Keratinocyte (primary cell): ENCODE results near the gene AP5Z1.

Experiments
- EZH2 ChIP-seq: IDR thresholded peaks from one replicate; pipeline ENCODE4 v1.6.1; 2012; ENCODE audit warnings: inconsistent platforms, mild to moderate bottlenecking, low read length, moderate library complexity
- TF ChIP-seq, protein P1 (sequence below), 3 experiments: IDR thresholded peaks in 1 of 3; conservative IDR thresholded peaks in 1 of 3; optimal IDR thresholded peaks in 1 of 3; 2 replicates in 2 of 3; 3 replicates in 1 of 3; pipeline versions ENCODE3 to v1.5.1; 2011; ENCODE audit warnings: low read length in 3 of 3, mild to moderate bottlenecking in 3 of 3, moderate library complexity in 2 of 3, control low read depth in 1 of 3, inconsistent platforms in 1 of 3; ENCODE audit not compliant: insufficient read depth in 2 of 3; ENCODE audit errors: extremely low read depth in 1 of 3

DNA sequence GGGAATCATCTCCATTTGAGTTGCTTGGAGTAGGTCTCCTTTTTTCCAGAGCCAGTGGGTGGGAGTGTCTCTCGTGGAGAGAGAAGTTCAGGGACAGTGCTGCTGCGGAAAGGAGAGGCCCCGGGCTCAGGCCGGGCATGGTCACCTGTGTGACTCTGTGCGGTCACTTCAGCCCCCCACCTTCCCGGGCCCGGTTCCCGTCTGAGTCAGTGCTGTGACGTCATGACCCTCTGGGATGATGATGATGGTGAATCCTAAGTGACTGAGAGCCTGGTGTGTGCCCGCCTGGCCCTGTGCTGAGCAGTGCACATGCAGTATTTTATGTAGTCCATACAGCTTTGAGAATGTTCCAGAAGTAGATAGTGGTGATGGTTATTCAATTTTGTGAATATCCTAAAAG, 32.6 kb upstream of the AP5Z1 start:
- TF ChIP-seq, protein P1, sequence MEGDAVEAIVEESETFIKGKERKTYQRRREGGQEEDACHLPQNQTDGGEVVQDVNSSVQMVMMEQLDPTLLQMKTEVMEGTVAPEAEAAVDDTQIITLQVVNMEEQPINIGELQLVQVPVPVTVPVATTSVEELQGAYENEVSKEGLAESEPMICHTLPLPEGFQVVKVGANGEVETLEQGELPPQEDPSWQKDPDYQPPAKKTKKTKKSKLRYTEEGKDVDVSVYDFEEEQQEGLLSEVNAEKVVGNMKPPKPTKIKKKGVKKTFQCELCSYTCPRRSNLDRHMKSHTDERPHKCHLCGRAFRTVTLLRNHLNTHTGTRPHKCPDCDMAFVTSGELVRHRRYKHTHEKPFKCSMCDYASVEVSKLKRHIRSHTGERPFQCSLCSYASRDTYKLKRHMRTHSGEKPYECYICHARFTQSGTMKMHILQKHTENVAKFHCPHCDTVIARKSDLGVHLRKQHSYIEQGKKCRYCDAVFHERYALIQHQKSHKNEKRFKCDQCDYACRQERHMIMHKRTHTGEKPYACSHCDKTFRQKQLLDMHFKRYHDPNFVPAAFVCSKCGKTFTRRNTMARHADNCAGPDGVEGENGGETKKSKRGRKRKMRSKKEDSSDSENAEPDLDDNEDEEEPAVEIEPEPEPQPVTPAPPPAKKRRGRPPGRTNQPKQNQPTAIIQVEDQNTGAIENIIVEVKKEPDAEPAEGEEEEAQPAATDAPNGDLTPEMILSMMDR (optimal IDR thresholded peaks at IDR 0.05 in 1 of 3, IDR thresholded peaks at IDR 0.05 in 1 of 3, conservative IDR thresholded peaks at IDR 0.05 in 1 of 3; ENCODE audit: extremely low read depth in 1 of 3, insufficient read depth in 2 of 3, low read length in 3 of 3) = no peak
- TF ChIP-seq EZH2 = no peak
